ENCODE measurements around the gene DAPK1. TPM values are rescaled to one million over a fixed set of nuclear protein-coding genes. Genes with fewer than 3 reads are reported as not detected.

DAPK1 gene
- total and polyA plus RNA-seq, 8 donors = 9.0 to 88.7 (median 50.7) TPM

DNA sequence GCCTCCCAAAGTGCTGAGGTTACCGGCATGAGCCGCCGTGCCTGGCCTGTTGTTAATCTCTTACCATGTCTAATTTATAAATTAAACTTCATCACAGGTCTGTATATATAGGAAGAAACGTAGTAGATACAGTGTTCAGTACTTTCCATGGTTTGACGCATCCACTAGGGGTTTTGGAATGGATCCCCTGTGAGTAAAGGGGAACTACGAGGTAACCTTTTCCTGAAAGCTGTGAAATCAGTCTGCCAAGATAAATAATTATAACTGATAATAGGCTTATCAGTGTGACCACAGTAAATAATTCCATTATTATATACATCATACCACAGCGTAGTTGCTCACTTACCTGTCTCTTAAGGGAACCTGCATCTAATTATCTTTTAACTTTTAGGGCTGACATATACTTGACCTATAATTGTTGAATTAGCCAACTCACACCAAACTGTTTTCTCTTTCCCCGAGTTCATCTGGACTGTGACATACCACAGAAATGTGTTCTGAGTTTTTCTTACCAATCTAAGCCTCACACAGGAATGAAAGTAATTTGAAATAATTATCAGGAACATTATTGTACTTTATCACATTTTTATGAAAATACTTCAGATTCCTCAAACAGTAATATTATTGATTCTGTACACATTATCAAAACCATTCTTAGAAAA, 42.9 kb downstream of the DAPK1 start:
- TF ChIP-seq POLR2AphosphoS5 (IDR thresholded peaks at IDR 0.05) (peak in 1 of 3 donors; percentile 16), EP300 (IDR thresholded peaks at IDR 0.05) (no peak)
- TF ChIP-seq, protein P1, sequence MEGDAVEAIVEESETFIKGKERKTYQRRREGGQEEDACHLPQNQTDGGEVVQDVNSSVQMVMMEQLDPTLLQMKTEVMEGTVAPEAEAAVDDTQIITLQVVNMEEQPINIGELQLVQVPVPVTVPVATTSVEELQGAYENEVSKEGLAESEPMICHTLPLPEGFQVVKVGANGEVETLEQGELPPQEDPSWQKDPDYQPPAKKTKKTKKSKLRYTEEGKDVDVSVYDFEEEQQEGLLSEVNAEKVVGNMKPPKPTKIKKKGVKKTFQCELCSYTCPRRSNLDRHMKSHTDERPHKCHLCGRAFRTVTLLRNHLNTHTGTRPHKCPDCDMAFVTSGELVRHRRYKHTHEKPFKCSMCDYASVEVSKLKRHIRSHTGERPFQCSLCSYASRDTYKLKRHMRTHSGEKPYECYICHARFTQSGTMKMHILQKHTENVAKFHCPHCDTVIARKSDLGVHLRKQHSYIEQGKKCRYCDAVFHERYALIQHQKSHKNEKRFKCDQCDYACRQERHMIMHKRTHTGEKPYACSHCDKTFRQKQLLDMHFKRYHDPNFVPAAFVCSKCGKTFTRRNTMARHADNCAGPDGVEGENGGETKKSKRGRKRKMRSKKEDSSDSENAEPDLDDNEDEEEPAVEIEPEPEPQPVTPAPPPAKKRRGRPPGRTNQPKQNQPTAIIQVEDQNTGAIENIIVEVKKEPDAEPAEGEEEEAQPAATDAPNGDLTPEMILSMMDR (IDR thresholded peaks at IDR 0.05) = peak in 1 of 7 experiments; percentile 7
- DNase-seq = no peak
- 40 to 64% (median 48%) methylated on average over 8 of the region's 8 CpGs for WGBS, 5 donors
- H3K9me3 ChIP-seq = no peaks in the 10 kb centered on the region
- peaks cover 0 to 9% (median 6%) of the 10 kb centered on the region in 4 donors for H3K4me1 ChIP-seq
- no peaks in the 10 kb centered on the region for H3K27me3 ChIP-seq
- no peak overlapping the region for H3K4me3 ChIP-seq
- H3K27ac ChIP-seq = no peak overlapping the region
- intact Hi-C loops (cut with DNase I; ENCODE audit: low total_unique reads) = no loop called here
- peaks cover 0 to 5% (median 0%) of the 10 kb centered on the region in 4 donors for H3K36me3 ChIP-seq

DNA sequence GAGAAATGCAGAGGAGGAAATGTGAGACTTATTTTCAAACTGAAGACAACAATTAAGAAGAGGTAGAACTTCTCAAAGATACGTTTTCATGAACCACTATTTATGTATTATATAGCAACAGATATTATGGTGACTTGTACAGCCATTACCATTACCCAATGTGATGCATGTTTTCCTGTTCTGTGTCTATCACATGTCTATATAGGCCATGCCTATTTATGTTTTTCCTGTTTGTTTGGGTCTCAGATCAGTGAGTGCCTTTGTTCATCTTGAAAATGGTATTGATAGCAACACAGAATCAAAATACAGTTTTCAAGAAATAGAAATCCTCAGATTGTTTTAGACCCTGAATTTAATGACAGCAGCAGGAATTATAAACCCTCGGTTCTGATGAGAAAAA, 44.0 kb downstream of the DAPK1 start:
- WGBS, 5 donors = 69 to 86% (median 77%) methylated on average over 2 of the region's 2 CpGs
- DNase-seq = no peak
- TF ChIP-seq POLR2AphosphoS5 (IDR thresholded peaks at IDR 0.05) = no peak
- TF ChIP-seq EP300 (IDR thresholded peaks at IDR 0.05) = no peak
- no peak for TF ChIP-seq POLR2A (IDR thresholded peaks at IDR 0.05)
- TF ChIP-seq, protein P1 (IDR thresholded peaks at IDR 0.05) = no peak
- H3K4me1 ChIP-seq = peaks cover 10 to 20% (median 13%) of the 10 kb centered on the region in 4 donors
- H3K9me3 ChIP-seq = no peaks in the 10 kb centered on the region
- intact Hi-C loops (cut with DNase I; ENCODE audit: low total_unique reads) = no loop called here
- H3K36me3 ChIP-seq = peaks cover 0 to 5% (median 0%) of the 10 kb centered on the region in 4 donors
- no peaks in the 10 kb centered on the region for H3K27me3 ChIP-seq
- H3K4me3 ChIP-seq = no peak overlapping the region
- no peak overlapping the region for H3K27ac ChIP-seq

DNA sequence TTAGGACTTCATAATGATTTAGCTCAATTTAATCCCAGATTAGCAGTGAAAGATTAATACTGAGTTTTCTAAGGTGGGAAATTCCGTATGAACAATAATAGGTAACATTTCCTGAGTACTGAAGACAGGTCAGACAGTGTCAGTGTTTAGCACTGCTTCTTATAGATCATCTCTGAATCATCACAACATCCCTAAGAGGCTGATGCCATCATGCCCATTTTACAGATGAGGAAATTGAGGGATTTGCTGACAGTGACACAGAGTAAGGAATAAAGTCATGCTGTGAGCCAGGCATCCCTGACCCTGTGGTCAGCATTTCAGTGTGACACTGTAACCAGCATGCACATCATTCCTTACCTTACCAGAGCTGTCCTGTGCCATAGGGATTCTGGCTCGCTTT, 44.5 kb downstream of the DAPK1 start:
- H3K4me1 ChIP-seq = peaks cover 12 to 24% (median 17%) of the 10 kb centered on the region in 4 donors
- 47 to 80% (median 66%) methylated on average over 2 of the region's 2 CpGs for WGBS, 5 donors
- H3K27ac ChIP-seq = no peak overlapping the region
- no peaks in the 10 kb centered on the region for H3K9me3 ChIP-seq
- H3K4me3 ChIP-seq = no peak overlapping the region
- TF ChIP-seq POLR2A (IDR thresholded peaks at IDR 0.05) (no peak), EP300 (IDR thresholded peaks at IDR 0.05) (no peak), POLR2AphosphoS5 (IDR thresholded peaks at IDR 0.05) (no peak)
- TF ChIP-seq, protein P1 (IDR thresholded peaks at IDR 0.05) = no peak
- intact Hi-C loops (cut with DNase I; ENCODE audit: low total_unique reads) = no loop called here
- no peaks in the 10 kb centered on the region for H3K27me3 ChIP-seq
- DNase-seq = no peak
- peaks cover 0 to 5% (median 0%) of the 10 kb centered on the region in 4 donors for H3K36me3 ChIP-seq

DNA sequence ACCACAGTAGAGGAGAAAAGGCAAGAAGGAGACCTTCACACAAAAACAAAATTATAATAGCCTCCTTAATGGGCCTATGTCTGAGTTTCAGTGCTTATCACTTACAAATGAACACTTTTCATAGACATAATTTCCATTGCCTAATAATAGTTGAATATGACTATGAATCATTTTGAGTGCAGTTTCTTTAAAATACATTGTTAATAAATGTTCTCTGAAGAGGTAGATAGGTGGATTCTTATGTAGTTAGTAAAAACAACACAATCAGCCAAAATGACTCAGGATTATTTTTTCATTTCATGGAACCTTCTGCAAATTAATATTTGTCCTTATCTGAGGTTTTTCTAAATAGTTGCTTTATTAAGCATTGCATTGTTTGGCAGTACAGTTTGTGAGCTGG, 45.6 kb downstream of the DAPK1 start:
- no peaks in the 10 kb centered on the region for H3K27me3 ChIP-seq
- no peak for DNase-seq
- H3K27ac ChIP-seq = no peak overlapping the region
- intact Hi-C loops (cut with DNase I; ENCODE audit: low total_unique reads) = no loop called here
- H3K36me3 ChIP-seq = peaks cover 0 to 5% (median 0%) of the 10 kb centered on the region in 4 donors
- H3K9me3 ChIP-seq = no peaks in the 10 kb centered on the region
- no peak overlapping the region for H3K4me3 ChIP-seq
- TF ChIP-seq EP300 (IDR thresholded peaks at IDR 0.05) = no peak
- TF ChIP-seq, protein P1 (IDR thresholded peaks at IDR 0.05) = no peak
- no peak for TF ChIP-seq POLR2A (IDR thresholded peaks at IDR 0.05)
- no peak for TF ChIP-seq POLR2AphosphoS5 (IDR thresholded peaks at IDR 0.05)
- H3K4me1 ChIP-seq = peaks cover 17 to 35% (median 27%) of the 10 kb centered on the region in 4 donors

Measured in stomach (tissue), 9 donors.